Erythroblast (primary cell): ENCODE measurements around the gene SMYD4.

Experiments
- GATA1 ChIP-seq: IDR thresholded peaks from 2 replicates; pipeline ENCODE4 v1.6.1; 2011; ENCODE audit warnings: low read depth, mild to moderate bottlenecking, control low read depth, low read length, moderate library complexity
- POLR2A ChIP-seq: IDR thresholded peaks from 2 replicates; pipeline ENCODE4 v1.6.1; 2011; ENCODE audit warnings: mild to moderate bottlenecking, low read length

DNA sequence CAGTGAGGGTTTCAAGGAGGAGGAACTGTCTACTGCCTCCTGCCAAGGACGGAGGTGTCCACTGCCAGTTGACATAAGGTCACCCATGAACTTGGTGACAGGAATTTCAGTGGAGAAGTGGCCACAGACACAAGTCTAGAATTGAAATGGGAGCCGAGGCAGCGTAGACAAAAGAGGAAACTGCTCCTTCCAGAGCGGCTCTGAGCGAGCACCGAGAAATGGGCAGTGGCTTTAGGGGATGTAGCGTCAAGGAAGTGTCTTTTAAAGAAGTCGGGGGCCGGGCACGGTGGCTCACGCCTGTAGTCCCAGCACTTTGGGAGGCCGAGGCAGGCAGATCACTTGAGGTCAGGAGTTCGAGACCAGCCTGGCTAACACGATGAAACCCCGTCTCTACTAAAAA, 70.9 kb downstream of the SMYD4 start:
- TF ChIP-seq POLR2A: no peak
- no peak for TF ChIP-seq GATA1
